HEK293T (cell line): ENCODE data around the gene ZBTB1.

ENCODE experiments used
- CTCF ChIA-PET: fragments of 350-600 bp; formaldehyde crosslinking; extraction: SDS; loops from one replicate; lab custom pipeline; 2021; ENCODE audit warnings: antibody characterized with exemption, inconsistent platforms; lab: Yijun Ruan, JAX
- POLR2A ChIA-PET: fragments of 350-600 bp; formaldehyde crosslinking; extraction: SDS; loops from one replicate; lab custom pipeline; 2020; ENCODE audit warnings: antibody characterized with exemption, inconsistent platforms; lab: Yijun Ruan, JAX
- DNase-seq: peaks from one replicate; pipeline ENCODE4 v3.0.0; 2012; ENCODE audit warnings: mixed read lengths; ENCODE audit errors: extremely low spot score
- ARNT ChIP-seq: fragments of 450-650 bp; IDR thresholded peaks from 2 replicates; pipeline ENCODE4 v1.6.1; 2017; ENCODE audit warnings: mild to moderate bottlenecking
- BHLHE40 ChIP-seq: fragments of 450-650 bp; IDR thresholded peaks from 2 replicates; pipeline ENCODE4 v1.6.1; 2016; ENCODE audit warnings: mild to moderate bottlenecking, moderate library complexity, borderline replicate concordance
- CTBP1 ChIP-seq: fragments of 450-650 bp; IDR thresholded peaks from 2 replicates; pipeline ENCODE4 v1.6.1; 2016; ENCODE audit warnings: borderline replicate concordance
- ELF4 ChIP-seq: fragments of 450-650 bp; IDR thresholded peaks from 2 replicates; pipeline ENCODE4 v1.6.1; 2017; ENCODE audit warnings: antibody characterized with exemption
- FOXA1 ChIP-seq: fragments of 450-650 bp; IDR thresholded peaks from 2 replicates; pipeline ENCODE4 v1.6.1; 2016; ENCODE audit warnings: mild to moderate bottlenecking
- FOXK2 ChIP-seq: fragments of 450-650 bp; IDR thresholded peaks from 2 replicates; pipeline ENCODE4 v1.6.1; 2016; ENCODE audit warnings: mild to moderate bottlenecking
- FOXM1 ChIP-seq: fragments of 450-650 bp; IDR thresholded peaks from 2 replicates; pipeline ENCODE4 v1.6.1; 2017; ENCODE audit warnings: mild to moderate bottlenecking, borderline replicate concordance
- HDGF ChIP-seq: fragments of 450-650 bp; IDR thresholded peaks from 2 replicates; pipeline ENCODE4 v1.6.1; 2017; ENCODE audit warnings: antibody characterized with exemption, borderline replicate concordance
- L3MBTL2 ChIP-seq: fragments of 450-650 bp; conservative IDR thresholded peaks from 2 replicates; pipeline ENCODE4 v1.6.1; 2016; ENCODE audit warnings: mild to moderate bottlenecking
- LEF1 ChIP-seq: fragments of 450-650 bp; IDR thresholded peaks from 2 replicates; pipeline ENCODE4 v1.6.1; 2017; ENCODE audit warnings: mild to moderate bottlenecking, borderline replicate concordance
- NFRKB ChIP-seq: fragments of 450-650 bp; IDR thresholded peaks from 2 replicates; pipeline ENCODE4 v1.6.1; 2016; ENCODE audit warnings: mild to moderate bottlenecking, moderate library complexity
- PKNOX1 ChIP-seq: fragments of 450-650 bp; IDR thresholded peaks from 2 replicates; pipeline ENCODE4 v1.6.1; 2016
- SP1 ChIP-seq: fragments of 450-650 bp; IDR thresholded peaks from 2 replicates; pipeline ENCODE4 v1.6.1; 2017
- SUZ12 ChIP-seq: fragments of 450-650 bp; IDR thresholded peaks from 2 replicates; pipeline ENCODE4 v1.6.1; 2016; ENCODE audit warnings: mild to moderate bottlenecking
- TARDBP ChIP-seq: fragments of 450-650 bp; IDR thresholded peaks from 2 replicates; pipeline ENCODE4 v1.6.1; 2016
- ZNF384 ChIP-seq: fragments of 450-650 bp; IDR thresholded peaks from 2 replicates; pipeline ENCODE4 v1.6.1; 2016

ZBTB1 gene

GRCh38 chr14:64522591-64523355 is 18.2 kb downstream of the ZBTB1 start:
- CTCF ChIA-PET = interaction anchor here (0.9 to 1.7 kb wide), 3 partner anchors 12 to 149 kb away, joined by 3 to 8 read pairs (median 4); no protein-coding TSS in a partner anchor
- no peak for DNase-seq
- POLR2A ChIA-PET = no interaction called here
- TF ChIP-seq BHLHE40 (no peak), LEF1 (no peak), NFRKB (no peak), TARDBP (no peak)

GRCh38 chr14:64525354-64525753 is 20.8 kb downstream of the ZBTB1 start:
- CTCF ChIA-PET = interaction anchor here (1.0 to 1.6 kb wide), 2 partner anchors 15 to 112 kb away, joined by 3 read pairs; no protein-coding TSS in a partner anchor

GRCh38 chr14:64531567-64531966 is 27.0 kb downstream of the ZBTB1 start:
- CTCF ChIA-PET = no interaction called here
- POLR2A ChIA-PET = no interaction called here
- TF ChIP-seq NFRKB (no peak), FOXA1 (no peak), LEF1 (no peak), FOXM1 (no peak)
- DNase-seq = no peak

More at GRCh38 chr14:64525354-64525753, 20.8 kb downstream of the ZBTB1 start:
- DNase-seq = no peak
- no peak for TF ChIP-seq HDGF
- no peak for TF ChIP-seq ELF4
- POLR2A ChIA-PET = interaction anchor here (1.1 kb wide), 1 partner anchor 187 kb away, joined by 3 read pairs; no protein-coding TSS in a partner anchor

- POLR2A ChIA-PET = interaction anchor here (0.5 kb wide), 1 partner anchor 18 kb away, joined by 3 read pairs; no protein-coding TSS in a partner anchor
- TF ChIP-seq PKNOX1 (no peak), FOXM1 (no peak), FOXA1 (no peak), ELF4 (no peak), CTBP1 (no peak), HDGF (no peak), TARDBP (no peak), FOXK2 (no peak), SUZ12 (no peak), LEF1 (no peak), SP1 (no peak), L3MBTL2 (no peak), BHLHE40 (no peak), ARNT (no peak), NFRKB (no peak), ZNF384 (no peak)
- CTCF ChIA-PET = interaction anchor here (0.5 kb wide), 1 partner anchor 79 kb away, joined by 3 read pairs; no protein-coding TSS in a partner anchor
- DNase-seq = no peak
Measured at GRCh38 chr14:64536488-64537245, 32.1 kb downstream of the ZBTB1 start.

- CTCF ChIA-PET = interaction anchor here (0.9 to 1.3 kb wide), 2 partner anchors 29 to 203 kb away, joined by 3 to 4 read pairs; no protein-coding TSS in a partner anchor
- TF ChIP-seq PKNOX1 = peak; percentile 99
- TF ChIP-seq BHLHE40 = no peak
- POLR2A ChIA-PET = interaction anchor here (0.6 to 1.5 kb wide), 17 partner anchors 10 to 164 kb away, joined by 3 to 8 read pairs (median 4); partner anchors contain the start of genes MTHFD1, PLEKHG3, PPP1R36 and ZBTB1
- DNase-seq = peak; percentile 90
Measured at GRCh38 chr14:64540208-64541202, 35.9 kb downstream of the ZBTB1 start, which contains the start of gene HSPA2. HSPA2 (plus strand) TSS chr14:64540741; CDS start chr14:64540850, 109 bp downstream.

- no peak for DNase-seq
- ChIA-PET CTCF (no interaction called here), POLR2A (interaction anchor here (1.0 to 1.5 kb wide), 2 partner anchors 36 to 153 kb away, joined by 3 to 4 read pairs; partner anchors contain the start of gene MTHFD1)
- TF ChIP-seq SP1 = no peak
- no peak for TF ChIP-seq FOXM1
- TF ChIP-seq ZNF384 = no peak
- TF ChIP-seq FOXA1 = no peak
- no peak for TF ChIP-seq NFRKB
- no peak for TF ChIP-seq HDGF
Measured at GRCh38 chr14:64541261-64541971, 36.8 kb downstream of the ZBTB1 start.
